Skin epidermis (tissue), 12 donors: Measurements from ENCODE around the gene EDEM1.
"Not testable (repeated sequence)": the region's sequence is repeated elsewhere in the genome, so short reads cannot be mapped to it uniquely, and the experiment has no call there.

Experiments used
- H3K27ac ChIP-seq, 21 experiments: fragments of 200-600 bp; sonication (generic) in 11 of 21; one replicate each; pipeline ENCODE4 v1.5.0; 2020; ENCODE audit warnings: mild to moderate bottlenecking in 3 of 21, inconsistent platforms in 2 of 21, moderate library complexity in 2 of 21
- H3K4me3 ChIP-seq, 7 experiments: fragments of 200-600 bp; sonication (generic) in 2 of 7; one replicate each; pipeline ENCODE4 v1.5.0; 2020; ENCODE audit warnings: inconsistent platforms in 2 of 7, mild to moderate bottlenecking in 2 of 7, moderate library complexity in 1 of 7

EDEM1 gene

DNA sequence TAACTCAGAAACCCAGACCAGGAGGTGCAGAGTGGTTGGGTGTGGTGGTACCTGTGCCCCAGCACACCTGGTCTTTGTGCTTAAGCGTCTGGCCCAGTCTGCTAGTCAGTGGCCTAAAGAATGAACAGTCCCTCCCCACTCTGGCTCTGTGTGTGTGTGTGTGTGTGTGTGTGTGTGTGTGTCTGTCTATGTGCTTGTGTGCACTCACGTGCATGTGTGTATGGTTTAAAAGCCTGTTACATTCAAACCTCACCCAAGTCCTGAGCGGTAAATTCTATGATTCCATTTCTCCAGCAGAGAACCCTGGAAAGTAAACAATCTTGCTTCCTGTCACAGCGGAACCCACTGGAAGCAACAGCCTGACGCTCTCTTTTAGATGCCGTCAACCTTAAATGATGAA lies 34.2 kb downstream of the EDEM1 start:
- no peak overlapping the region for H3K27ac ChIP-seq
- no peak overlapping the region for H3K4me3 ChIP-seq

DNA sequence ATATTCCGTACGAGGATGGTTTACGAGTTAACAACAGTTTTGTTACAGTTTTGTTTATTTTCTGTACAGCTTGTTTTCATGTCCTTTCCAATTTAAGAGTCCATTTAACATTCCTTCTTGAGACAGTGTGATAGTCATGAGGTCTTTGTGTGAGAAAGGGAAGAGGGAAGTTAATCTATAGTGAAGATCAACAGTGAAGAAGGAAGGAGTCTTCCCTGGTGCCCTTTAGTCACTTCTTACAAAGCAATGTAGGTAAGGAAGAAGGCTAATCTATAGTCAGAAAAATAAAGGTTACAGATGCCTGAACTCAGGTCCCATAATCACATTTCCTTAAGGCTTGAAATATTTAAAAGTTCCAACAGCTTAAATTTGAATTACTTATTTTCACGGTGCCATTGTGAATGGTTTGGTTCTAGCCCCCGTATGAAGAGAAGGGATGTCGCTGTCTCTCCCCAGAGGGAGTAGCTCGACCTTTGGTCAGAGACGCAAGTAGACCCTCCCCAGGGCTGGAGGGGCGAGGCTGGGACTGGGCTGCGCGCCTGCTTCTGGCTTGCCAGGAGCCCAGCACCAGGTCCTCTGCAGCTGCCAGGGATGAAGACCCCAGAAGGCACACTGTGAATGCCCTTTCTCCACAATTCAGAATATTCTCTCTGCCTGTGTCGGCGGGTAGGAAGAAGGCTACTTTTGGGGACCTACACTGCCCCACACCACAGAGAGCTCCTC lies 34.9 kb downstream of the EDEM1 start:
- no peak overlapping the region for H3K4me3 ChIP-seq
- H3K27ac ChIP-seq: no peak overlapping the region

DNA sequence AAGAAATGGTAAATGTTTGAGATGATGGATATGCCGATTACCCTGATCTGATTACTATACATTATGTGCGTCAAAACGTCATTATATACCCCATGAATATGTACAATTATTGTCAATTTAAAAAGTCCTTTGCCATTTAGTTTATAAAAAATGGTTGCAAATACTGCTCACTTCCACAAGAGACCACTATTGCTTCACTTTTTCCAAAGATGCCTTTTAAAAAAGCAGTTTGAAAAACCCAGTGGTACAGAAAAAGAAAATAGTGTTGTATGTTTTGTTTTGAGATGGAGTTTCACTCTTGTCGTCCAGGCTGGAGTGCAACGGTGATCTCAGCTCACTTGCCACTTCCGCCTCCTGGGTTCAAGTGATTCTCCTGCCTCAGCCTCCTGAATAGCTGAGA lies 39.3 kb downstream of the EDEM1 start:
- no peak overlapping the region for H3K27ac ChIP-seq
- no peak overlapping the region for H3K4me3 ChIP-seq

- no peak overlapping the region for H3K4me3 ChIP-seq
- H3K27ac ChIP-seq: no peak overlapping the region
Measured at GRCh38 chr3:5227812-5228211, 40.3 kb downstream of the EDEM1 start.

DNA sequence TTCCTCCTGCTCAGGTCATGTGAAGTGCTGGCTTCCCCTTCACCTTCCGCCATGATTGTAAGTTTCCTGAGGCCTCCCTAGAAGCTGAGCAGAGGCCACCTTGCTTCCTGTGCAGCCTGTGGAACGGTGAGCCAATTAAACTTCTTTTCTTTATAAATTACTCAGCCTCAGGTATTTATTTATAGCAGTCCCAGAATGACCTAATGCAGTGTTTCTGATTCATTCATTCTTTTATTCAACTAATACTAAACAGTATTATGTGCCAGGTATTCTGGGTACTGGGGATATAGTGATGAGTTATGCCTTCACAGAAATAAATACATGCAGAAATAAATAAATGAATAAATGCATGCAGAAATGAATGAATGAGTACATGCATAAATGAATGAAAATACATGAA lies 41.9 kb downstream of the EDEM1 start:
- H3K27ac ChIP-seq: no peak overlapping the region
- H3K4me3 ChIP-seq: no peak overlapping the region

DNA sequence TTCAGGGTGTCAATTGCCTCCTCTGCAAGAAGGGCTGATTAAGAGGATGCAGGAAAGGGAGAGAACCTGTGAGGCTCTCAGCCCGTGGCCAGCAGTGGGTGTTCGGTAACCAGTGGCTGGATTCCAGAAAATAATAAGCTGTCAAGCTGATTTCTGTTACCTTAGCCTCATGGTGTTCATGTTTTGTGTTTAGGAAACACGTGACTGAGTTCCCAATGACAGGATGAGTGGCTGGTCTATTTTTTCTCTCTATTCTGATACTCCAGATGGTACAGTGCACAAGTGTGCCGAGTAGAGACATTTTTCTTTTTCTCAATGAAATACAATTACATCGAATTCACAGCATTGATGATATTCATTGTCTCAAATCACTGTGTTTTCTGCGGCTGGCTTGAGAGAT lies 43.6 kb downstream of the EDEM1 start:
- H3K27ac ChIP-seq: no peak overlapping the region
- no peak overlapping the region for H3K4me3 ChIP-seq

DNA sequence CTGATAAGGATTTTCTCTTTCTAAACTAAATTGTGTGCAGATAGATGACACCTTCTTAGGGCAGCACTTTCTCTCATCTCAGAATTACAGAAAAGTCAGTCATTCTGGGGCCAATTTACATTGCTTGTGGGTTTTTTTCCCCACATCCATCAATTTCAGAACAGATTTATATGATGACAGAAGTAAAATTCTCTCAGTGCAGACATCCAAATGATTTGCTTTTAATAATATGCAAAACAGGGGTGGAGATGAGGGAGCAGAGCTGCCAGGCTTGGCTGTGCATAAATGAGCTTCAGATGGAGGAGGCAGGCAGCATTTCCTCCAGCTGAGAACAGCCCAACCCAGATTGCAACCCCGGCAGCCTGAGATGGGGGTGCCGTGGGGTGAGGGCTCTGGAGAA lies 44.0 kb downstream of the EDEM1 start:
- Histone ChIP-seq H3K4me3 (no peak overlapping the region), H3K27ac (no peak overlapping the region)

DNA sequence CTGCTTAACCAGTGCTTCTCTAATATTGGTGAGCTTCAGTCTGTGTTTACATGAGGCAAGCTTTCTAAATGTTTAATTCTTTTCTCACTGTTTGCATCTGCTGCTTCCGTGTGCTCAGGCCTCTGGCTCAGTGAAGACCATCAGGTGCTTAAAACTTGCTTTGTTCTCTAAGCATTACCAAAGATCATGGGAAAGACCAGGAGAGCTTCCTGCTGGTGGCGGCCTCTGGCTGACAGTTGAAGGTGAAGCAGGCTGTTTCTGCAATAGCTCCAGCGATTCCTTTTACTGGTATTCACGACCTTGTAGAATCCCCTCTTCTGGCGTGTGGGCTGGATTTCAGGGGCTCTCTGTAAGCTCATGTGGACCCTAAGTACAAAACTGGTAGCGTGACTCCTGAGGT lies 45.1 kb downstream of the EDEM1 start:
- Histone ChIP-seq H3K4me3 (no peak overlapping the region), H3K27ac (no peak overlapping the region)

DNA sequence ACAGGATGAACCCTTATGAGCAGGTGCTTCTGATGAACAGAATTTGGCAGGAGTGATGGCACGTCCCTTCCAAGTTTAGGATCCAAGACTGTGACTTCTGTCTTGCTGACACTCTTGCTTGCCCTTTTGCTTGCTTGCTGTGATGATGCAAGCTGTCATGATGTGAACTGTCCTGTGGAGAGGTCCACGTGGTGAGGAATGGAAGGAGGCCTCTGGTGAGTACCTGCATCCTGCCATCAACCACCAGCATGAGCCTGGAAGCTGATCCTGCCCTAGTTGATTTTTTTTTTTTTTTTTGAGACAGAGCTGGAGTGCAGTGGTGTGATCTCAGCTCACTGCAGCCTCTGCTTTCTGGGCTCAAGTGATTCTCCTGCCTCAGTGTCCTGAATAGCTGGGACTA lies 45.5 kb downstream of the EDEM1 start:
- Histone ChIP-seq H3K4me3 (no peak overlapping the region), H3K27ac (no peak overlapping the region)

GRCh38 chr3:5235655-5236054 lies 48.1 kb downstream of the EDEM1 start:
- no peak overlapping the region for H3K27ac ChIP-seq
- H3K4me3 ChIP-seq: no peak overlapping the region

DNA sequence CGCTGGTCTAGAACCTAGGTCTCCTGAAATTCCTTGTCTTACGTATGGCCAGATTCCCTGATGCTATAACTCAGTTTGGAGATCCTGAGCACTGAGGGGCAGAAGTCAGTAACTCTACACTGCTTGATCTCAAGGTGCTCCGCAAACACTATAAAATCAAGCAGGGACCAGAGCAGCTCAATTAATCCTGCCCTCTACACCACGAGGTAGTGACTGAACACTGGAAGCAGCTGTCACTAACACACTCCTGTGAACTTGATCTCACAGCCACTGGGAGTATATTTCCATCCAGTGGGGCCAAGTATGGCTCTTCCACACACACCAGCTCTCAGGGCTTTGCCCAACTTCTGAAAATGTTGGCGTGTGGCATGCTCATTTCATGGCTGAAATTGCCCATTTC lies 51.0 kb downstream of the EDEM1 start:
- no peak overlapping the region for H3K4me3 ChIP-seq
- no peak overlapping the region for H3K27ac ChIP-seq

GRCh38 chr3:5239602-5240001 lies 52.1 kb downstream of the EDEM1 start:
- no peak overlapping the region for H3K27ac ChIP-seq
- H3K4me3 ChIP-seq: no peak overlapping the region

DNA sequence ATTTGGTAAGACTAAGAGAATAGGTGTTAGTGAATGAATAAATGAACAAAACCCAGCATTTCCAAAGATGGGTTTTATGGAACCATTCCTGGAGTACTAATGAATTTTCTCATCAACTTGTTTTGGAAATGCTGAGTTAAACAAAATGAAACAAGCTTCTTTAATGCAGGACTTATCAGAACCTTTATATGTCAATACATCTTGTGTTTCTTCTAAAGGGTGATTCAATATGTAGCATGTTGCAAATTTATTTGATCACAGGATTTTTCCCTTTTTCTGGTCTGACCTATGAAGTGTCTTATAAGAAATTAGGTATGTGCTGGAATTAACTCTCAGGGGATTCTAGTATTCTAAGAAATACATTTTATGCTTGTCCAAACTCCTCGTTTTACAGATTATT lies 53.2 kb downstream of the EDEM1 start:
- Histone ChIP-seq H3K27ac (no peak overlapping the region), H3K4me3 (no peak overlapping the region)

- not testable (repeated sequence) for H3K27ac ChIP-seq, H3K4me3 ChIP-seq
Measured at GRCh38 chr3:5242785-5243184, 55.3 kb downstream of the EDEM1 start.

DNA sequence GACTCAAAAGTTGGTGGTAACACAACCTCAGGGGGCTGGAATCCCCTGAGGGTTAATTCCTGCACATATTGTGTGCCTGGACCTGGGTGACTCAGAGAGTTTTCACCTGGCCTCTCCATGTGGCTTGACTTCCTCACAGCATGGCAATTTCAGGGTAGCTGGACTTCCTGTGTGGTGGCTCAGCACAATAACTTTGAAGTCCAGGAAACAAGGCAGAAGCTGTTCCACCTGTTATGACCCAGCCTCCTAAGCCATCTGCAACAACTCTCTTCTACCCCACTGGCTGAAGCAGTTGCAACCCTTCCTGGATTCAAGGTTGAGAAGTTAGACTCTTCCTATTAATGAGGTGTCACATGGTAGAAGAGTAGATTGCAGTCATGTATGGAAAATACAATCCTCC lies 58.4 kb downstream of the EDEM1 start:
- no peak overlapping the region for H3K4me3 ChIP-seq

GRCh38 chr3:5248822-5249221 lies 61.3 kb downstream of the EDEM1 start:
- H3K27ac ChIP-seq: no peak overlapping the region
- no peak overlapping the region for H3K4me3 ChIP-seq

More for the DNA sequence above, 58.4 kb downstream of the EDEM1 start:
- no peak overlapping the region for H3K27ac ChIP-seq

DNA sequence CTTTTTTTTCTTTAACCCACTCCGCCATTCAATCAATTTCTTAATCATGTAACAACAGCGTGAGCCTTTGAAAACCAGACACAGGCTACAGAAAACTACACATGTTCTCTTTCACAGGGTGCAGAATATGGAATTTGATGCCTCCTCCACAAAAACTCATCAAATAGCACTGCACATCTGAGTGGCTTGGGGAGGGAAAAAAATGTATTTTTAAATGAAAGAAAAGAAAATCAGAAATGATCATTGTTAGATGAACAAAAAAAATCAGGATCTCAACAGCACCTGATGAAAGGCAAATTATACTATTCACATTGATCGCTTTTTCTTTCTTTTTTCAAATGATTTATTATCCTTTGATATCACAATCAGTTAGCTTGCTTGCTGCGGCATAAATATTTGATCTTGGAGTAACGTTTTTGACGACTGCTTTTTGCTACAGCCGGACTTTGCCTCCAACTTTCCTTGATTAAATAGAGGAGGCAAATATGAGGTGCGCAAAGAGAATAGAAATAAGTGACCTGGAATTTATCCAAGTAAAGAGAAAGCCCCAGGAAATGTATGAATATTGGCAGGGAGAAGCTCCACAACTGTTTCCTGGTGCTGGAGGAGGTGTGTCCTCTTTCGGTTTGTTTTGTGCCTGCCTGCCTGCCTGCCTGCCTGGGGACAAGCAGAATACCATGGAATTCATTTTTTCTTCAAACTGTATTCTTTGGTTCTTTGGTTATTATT lies 63.1 kb downstream of the EDEM1 start:
- H3K4me3 ChIP-seq: peak overlapping the region in 1 of 7 experiments; percentile 25
- H3K27ac ChIP-seq: no peak overlapping the region

- Histone ChIP-seq H3K27ac (no peak overlapping the region), H3K4me3 (peak overlapping the region in 1 of 7 experiments; percentile 25)
Measured at GRCh38 chr3:5251196-5251583, 63.7 kb downstream of the EDEM1 start.

DNA sequence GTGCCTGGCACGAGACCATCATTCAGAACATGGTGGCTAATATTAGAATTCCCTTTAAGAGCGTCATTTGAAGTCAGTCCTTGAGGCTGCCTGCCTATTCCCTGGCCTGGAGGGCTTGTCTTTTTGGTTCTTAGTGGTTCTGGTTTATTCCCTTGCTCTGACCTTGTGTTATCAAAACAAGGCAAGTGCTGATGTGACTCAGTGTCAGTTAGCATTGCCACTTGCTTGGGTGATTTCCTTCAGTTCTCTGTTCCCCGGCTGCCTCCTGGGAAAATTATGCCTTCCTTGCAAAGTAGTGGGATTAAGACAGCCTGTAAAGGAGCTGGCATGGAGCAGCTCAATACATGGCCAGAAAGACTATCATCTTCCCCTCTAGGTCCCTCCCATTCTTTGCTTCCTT lies 64.6 kb downstream of the EDEM1 start:
- no peak overlapping the region for H3K27ac ChIP-seq
- no peak overlapping the region for H3K4me3 ChIP-seq

DNA sequence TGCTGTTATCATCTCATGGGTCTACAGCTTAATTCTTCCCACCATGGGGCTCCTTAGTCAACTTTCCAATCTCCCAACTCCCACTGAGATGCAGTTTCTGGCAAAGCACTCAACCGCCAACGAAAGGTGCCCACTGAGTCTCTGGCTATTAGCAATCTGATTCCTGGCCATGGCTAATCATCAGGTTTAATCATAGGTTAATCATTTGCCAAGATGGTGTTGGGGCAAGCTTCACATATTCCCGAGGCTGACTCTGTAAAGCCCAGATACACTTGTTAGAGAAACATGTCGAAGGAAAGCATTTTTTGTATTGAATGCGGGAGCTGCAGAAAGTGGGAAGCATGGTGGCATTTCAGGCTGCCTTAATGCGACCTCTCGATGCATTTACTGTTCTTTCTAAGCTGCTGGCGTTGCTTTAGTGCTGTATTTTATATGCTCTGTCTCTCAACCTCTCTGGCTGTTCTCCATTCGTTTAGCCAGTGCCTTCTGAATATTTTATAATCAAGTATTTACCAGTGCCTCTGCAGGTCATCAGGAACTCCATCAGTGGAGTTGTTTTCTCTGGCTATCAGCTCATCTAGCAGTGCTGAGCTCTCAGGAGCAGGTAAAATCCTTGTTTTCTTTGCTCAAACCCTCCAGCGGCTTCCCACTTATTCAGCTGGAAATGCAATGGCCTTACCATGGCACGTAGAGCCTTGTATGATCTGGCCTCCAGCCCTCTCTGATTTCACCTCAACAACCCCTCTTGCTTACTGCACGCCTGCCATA lies 67.0 kb downstream of the EDEM1 start:
- Histone ChIP-seq H3K27ac (no peak overlapping the region), H3K4me3 (no peak overlapping the region)
